PC-9 (cell line): ENCODE measurements around the gene ZNF143. TPM values are rescaled to one million over a fixed set of nuclear protein-coding genes. Genes with fewer than 3 reads are reported as not detected.

Experiments used
- BruUV-seq: library from RNA; stranded (reverse); fragments of 400-500 nt; replicated peaks from 2 replicates; lab custom pipeline; 2021; lab: Mats Ljungman, UMichigan
- CTCF ChIA-PET: fragments of 300-600 bp; sonication (Branson Sonifier 250); formaldehyde crosslinking; loops from one replicate; lab custom pipeline; 2022; ENCODE audit warnings: antibody characterized with exemption; lab: Charles Lee
- POLR2A ChIA-PET: fragments of 300-600 bp; sonication (Branson Sonifier 250); formaldehyde crosslinking; loops from one replicate; lab custom pipeline; 2022; ENCODE audit warnings: antibody characterized with exemption; ENCODE audit not compliant: unreplicated experiment; lab: Charles Lee
- DNase-seq, 2 experiments: peaks; one replicate each; pipeline versions ENCODE4 v3.0.0 to v3.0.0-alpha.2; 2015 to 2022; ENCODE audit warnings: mixed read lengths in 1 of 2
- H2AFZ ChIP-seq: fragments of 200-600 bp; sonication (generic); 2 replicates; pipeline ENCODE4 v1.8.1; 2017; ENCODE audit warnings: antibody characterized with exemption
- H3F3A ChIP-seq: fragments of 200-600 bp; sonication (generic); 2 replicates; pipeline ENCODE4 v1.8.1; 2017; ENCODE audit warnings: antibody characterized with exemption, mild to moderate bottlenecking, low read depth; ENCODE audit not compliant: insufficient read depth
- H3K27ac ChIP-seq: fragments of 200-600 bp; sonication (generic); 2 replicates; pipeline ENCODE4 v1.6.1; 2016; ENCODE audit warnings: mixed run types
- H3K27me3 ChIP-seq: fragments of 200-600 bp; sonication (generic); 2 replicates; pipeline ENCODE4 v1.6.1; 2016; ENCODE audit warnings: low read depth, mixed run types; ENCODE audit not compliant: insufficient read depth
- H3K36me3 ChIP-seq: fragments of 200-600 bp; sonication (generic); 2 replicates; pipeline ENCODE4 v1.6.1; 2016; ENCODE audit warnings: low read depth, mixed run types
- H3K4me1 ChIP-seq: fragments of 200-600 bp; sonication (generic); replicated peaks from 2 replicates; pipeline ENCODE4 v1.6.1; 2016; ENCODE audit warnings: mixed run types; ENCODE audit not compliant: insufficient read depth
- H3K4me2 ChIP-seq: fragments of 200-600 bp; sonication (generic); 2 replicates; pipeline ENCODE4 v1.6.1; 2017; ENCODE audit warnings: mixed run types
- H3K4me3 ChIP-seq: fragments of 200-600 bp; sonication (generic); 2 replicates; pipeline ENCODE4 v1.6.1; 2016; ENCODE audit warnings: mixed run types
- H3K79me2 ChIP-seq: fragments of 200-600 bp; sonication (generic); 2 replicates; pipeline ENCODE4 v1.6.1; 2017; ENCODE audit warnings: low read depth, mixed run types
- H3K9me2 ChIP-seq: fragments of 200-600 bp; sonication (generic); 2 replicates; pipeline ENCODE4 v1.8.1; 2017; ENCODE audit warnings: mild to moderate bottlenecking; ENCODE audit not compliant: insufficient read depth
- H3K9me3 ChIP-seq: fragments of 200-600 bp; sonication (generic); 2 replicates; pipeline ENCODE4 v1.8.1; 2016; ENCODE audit warnings: low read depth; ENCODE audit not compliant: insufficient read depth
- H4K20me1 ChIP-seq: fragments of 200-600 bp; sonication (generic); 2 replicates; pipeline ENCODE4 v1.8.1; 2017; ENCODE audit not compliant: insufficient read depth
- EZH2 ChIP-seq: fragments of 200-600 bp; sonication (generic); IDR thresholded peaks from 2 replicates; pipeline ENCODE4 v1.8.0; 2017; ENCODE audit warnings: antibody characterized with exemption, low read depth
- intact Hi-C: fragments of 100-400 bp; cut with micrococcal nuclease; formaldehyde crosslinking; loops from one replicate; pipeline ENCODE4 v1.10.0; 2022; ENCODE audit not compliant: unreplicated experiment
- total RNA-seq: library from RNA; stranded (reverse); gene quantifications from 2 replicates; pipeline ENCODE4 v1.2.3, GENCODE V29; 2021
- TF ChIP-seq, protein P1 (sequence below): fragments of 200-600 bp; sonication (generic); conservative IDR thresholded peaks from 2 replicates; pipeline ENCODE4 v1.6.1; 2017; ENCODE audit warnings: mixed run types, antibody characterized with exemption, mild to moderate bottlenecking, moderate library complexity

Gene ZNF143
- total RNA-seq, 1 experiment from 2014 or later: 16.5 TPM

DNA sequence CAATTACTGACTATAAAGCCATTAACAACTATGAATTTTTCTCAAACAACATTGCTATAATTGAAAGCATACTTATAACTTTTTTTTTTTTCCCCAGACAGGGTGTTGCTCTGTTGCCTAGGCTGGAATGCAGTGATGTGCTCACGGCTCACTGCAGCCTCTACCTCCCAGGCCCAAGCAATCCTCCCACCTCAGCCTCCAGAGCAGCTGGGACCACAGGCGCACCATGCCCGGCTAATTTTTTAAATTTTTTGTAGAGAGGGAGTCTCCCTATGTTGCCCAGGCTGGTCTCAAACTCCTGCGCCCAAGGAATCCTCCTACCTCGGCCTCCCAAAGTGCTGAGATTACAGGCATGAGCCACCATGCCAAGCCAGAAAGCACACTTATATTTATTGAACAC is 106.6 kb downstream of the ZNF143 start:
- Histone ChIP-seq H3K9me3 (no peaks in the 10 kb centered on the region), H3K4me1 (peaks cover 91% of the 10 kb centered on the region), H3K27me3 (no peaks in the 10 kb centered on the region), H3K9me2 (no peaks in the 10 kb centered on the region), H3K79me2 (no peaks in the 10 kb centered on the region), H3K36me3 (no peaks in the 10 kb centered on the region), H3F3A (peaks cover 56% of the 10 kb centered on the region), H3K4me3 (no peak overlapping the region), H2AFZ (no peak overlapping the region), H4K20me1 (no peaks in the 10 kb centered on the region), H3K27ac (peak overlapping the region; percentile 98), H3K4me2 (peak overlapping the region; percentile 88; the same call in 1 of the 2 replicates)
- CTCF ChIA-PET: no interaction called here
- POLR2A ChIA-PET: interaction anchor here (0.7 kb wide), 1 partner anchor 46 kb away, joined by 6 read pairs; no protein-coding TSS in a partner anchor
- intact Hi-C loops: loop anchor here (5.0 kb wide), 1 partner anchor 205 kb away; no protein-coding TSS in a partner anchor
- TF ChIP-seq, protein P1, sequence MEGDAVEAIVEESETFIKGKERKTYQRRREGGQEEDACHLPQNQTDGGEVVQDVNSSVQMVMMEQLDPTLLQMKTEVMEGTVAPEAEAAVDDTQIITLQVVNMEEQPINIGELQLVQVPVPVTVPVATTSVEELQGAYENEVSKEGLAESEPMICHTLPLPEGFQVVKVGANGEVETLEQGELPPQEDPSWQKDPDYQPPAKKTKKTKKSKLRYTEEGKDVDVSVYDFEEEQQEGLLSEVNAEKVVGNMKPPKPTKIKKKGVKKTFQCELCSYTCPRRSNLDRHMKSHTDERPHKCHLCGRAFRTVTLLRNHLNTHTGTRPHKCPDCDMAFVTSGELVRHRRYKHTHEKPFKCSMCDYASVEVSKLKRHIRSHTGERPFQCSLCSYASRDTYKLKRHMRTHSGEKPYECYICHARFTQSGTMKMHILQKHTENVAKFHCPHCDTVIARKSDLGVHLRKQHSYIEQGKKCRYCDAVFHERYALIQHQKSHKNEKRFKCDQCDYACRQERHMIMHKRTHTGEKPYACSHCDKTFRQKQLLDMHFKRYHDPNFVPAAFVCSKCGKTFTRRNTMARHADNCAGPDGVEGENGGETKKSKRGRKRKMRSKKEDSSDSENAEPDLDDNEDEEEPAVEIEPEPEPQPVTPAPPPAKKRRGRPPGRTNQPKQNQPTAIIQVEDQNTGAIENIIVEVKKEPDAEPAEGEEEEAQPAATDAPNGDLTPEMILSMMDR: no peak
- TF ChIP-seq EZH2: no peak
- BruUV-seq: no TSS peak
- DNase-seq: no peak

- no peaks in the 10 kb centered on the region for H3K9me3 ChIP-seq
- H3K27me3 ChIP-seq: no peaks in the 10 kb centered on the region
- peak overlapping the region; percentile 88 for H3K4me2 ChIP-seq
- no peak for DNase-seq
- no peaks in the 10 kb centered on the region for H4K20me1 ChIP-seq
- peaks cover 58% of the 10 kb centered on the region for H3F3A ChIP-seq
- ChIA-PET POLR2A (interaction anchor here (0.6 to 1.3 kb wide), 4 partner anchors 45 to 319 kb away, joined by 3 to 14 read pairs (median 4); partner anchors contain the start of gene ZNF143), CTCF (no interaction called here)
- H3K36me3 ChIP-seq: no peaks in the 10 kb centered on the region
- no peaks in the 10 kb centered on the region for H3K9me2 ChIP-seq
- BruUV-seq: no TSS peak
- H3K79me2 ChIP-seq: no peaks in the 10 kb centered on the region
- H2AFZ ChIP-seq: no peak overlapping the region
- intact Hi-C loops: loop anchor here (2.0 to 5.0 kb wide), 2 partner anchors 108 to 206 kb away; partner anchors contain the start of gene ZNF143
- H3K27ac ChIP-seq: peak overlapping the region; percentile 98
- H3K4me3 ChIP-seq: peak overlapping the region; percentile 48; the same call in 1 of the 2 replicates
- TF ChIP-seq, protein P1: no peak
- no peak for TF ChIP-seq EZH2
- H3K4me1 ChIP-seq: peaks cover 84% of the 10 kb centered on the region
Measured at GRCh38 chr11:9568161-9568853, 107.5 kb downstream of the ZNF143 start.

GRCh38 chr11:9568854-9569587 is 108.2 kb downstream of the ZNF143 start:
- H3K4me2 ChIP-seq: peak overlapping the region; percentile 88
- peaks cover 78% of the 10 kb centered on the region for H3K4me1 ChIP-seq
- ChIA-PET POLR2A (interaction anchor here (0.6 to 1.3 kb wide), 6 partner anchors 44 to 834 kb away, joined by 3 to 14 read pairs (median 5); partner anchors contain the start of gene ZNF143), CTCF (no interaction called here)
- no peaks in the 10 kb centered on the region for H3K27me3 ChIP-seq
- no peak for TF ChIP-seq EZH2
- TF ChIP-seq, protein P1: no peak
- H4K20me1 ChIP-seq: no peaks in the 10 kb centered on the region
- no peaks in the 10 kb centered on the region for H3K9me2 ChIP-seq
- TSS peak; percentile 55 for BruUV-seq
- peak; percentile 70 to 97 for DNase-seq
- H3K79me2 ChIP-seq: peaks cover 3% of the 10 kb centered on the region; the same call in 1 of the 2 replicates
- H3K9me3 ChIP-seq: no peaks in the 10 kb centered on the region
- no peak overlapping the region for H2AFZ ChIP-seq
- no peaks in the 10 kb centered on the region for H3K36me3 ChIP-seq
- intact Hi-C loops: loop anchor here (2.0 to 5.0 kb wide), 2 partner anchors 108 to 207 kb away; partner anchors contain the start of gene ZNF143
- H3K27ac ChIP-seq: peak overlapping the region; percentile 98
- peaks cover 58% of the 10 kb centered on the region for H3F3A ChIP-seq
- H3K4me3 ChIP-seq: peak overlapping the region; percentile 40; the same call in 1 of the 2 replicates
